Liver (tissue), 9 donors: ENCODE data around the gene GCH1. TPM values are rescaled to one million over a fixed set of nuclear protein-coding genes. Genes with fewer than 3 reads are reported as not detected.

ENCODE experiments used
- DNase-seq: peaks from one replicate; pipeline ENCODE4 v3.0.0-alpha.2; 2017; ENCODE audit warnings: low spot score
- H3K27ac ChIP-seq, 2 donors: one replicate each; pipeline ENCODE4 v1.7.0; 2013; ENCODE audit warnings: inconsistent platforms in 2 of 2, low read length in 2 of 2, control low read depth in 1 of 2, low read depth in 1 of 2, mild to moderate bottlenecking in 1 of 2
- H3K27me3 ChIP-seq, 4 donors: one replicate each; pipeline versions ENCODE4 v1.6.1 to v1.7.0; 2013; ENCODE audit warnings: low read length in 3 of 4, inconsistent platforms in 1 of 4, mild to moderate bottlenecking in 1 of 4, moderate library complexity in 1 of 4; ENCODE audit not compliant: control insufficient read depth in 4 of 4, insufficient read depth in 4 of 4
- H3K36me3 ChIP-seq, 4 donors: one replicate each; pipeline versions ENCODE4 v1.6.1 to v1.7.0; 2013; ENCODE audit warnings: low read length in 3 of 4, mild to moderate bottlenecking in 3 of 4, low read depth in 1 of 4, moderate library complexity in 1 of 4; ENCODE audit not compliant: control insufficient read depth in 4 of 4, insufficient read depth in 3 of 4
- H3K4me1 ChIP-seq, 4 donors: one replicate each; pipeline versions ENCODE4 v1.6.1 to v1.7.0; 2013; ENCODE audit warnings: low read length in 3 of 4, mild to moderate bottlenecking in 3 of 4, moderate library complexity in 1 of 4; ENCODE audit not compliant: control insufficient read depth in 4 of 4, insufficient read depth in 4 of 4
- H3K4me3 ChIP-seq, 3 donors: one replicate each; pipeline versions ENCODE4 v1.6.1 to v1.7.0; 2013; ENCODE audit warnings: low read length in 3 of 3, control low read depth in 1 of 3, low read depth in 1 of 3, mild to moderate bottlenecking in 1 of 3
- H3K9ac ChIP-seq, 2 donors: one replicate each; pipeline ENCODE4 v1.7.0; 2013; ENCODE audit warnings: low read length in 2 of 2, mild to moderate bottlenecking in 2 of 2, moderate library complexity in 2 of 2, control low read depth in 1 of 2, low read depth in 1 of 2
- H3K9me3 ChIP-seq, 4 donors: one replicate each; pipeline versions ENCODE4 v1.6.1 to v1.7.0; 2013; ENCODE audit warnings: low read length in 3 of 4; ENCODE audit not compliant: control insufficient read depth in 4 of 4
- EGR1 ChIP-seq, 2 donors: IDR thresholded peaks; 2 replicates each; pipeline ENCODE4 v1.6.1; 2016 to 2018; ENCODE audit warnings: antibody characterized with exemption in 2 of 2, low read depth in 2 of 2
- FOXA1 ChIP-seq: IDR thresholded peaks from 2 replicates; pipeline ENCODE4 v1.6.1; 2016; ENCODE audit warnings: antibody characterized with exemption
- FOXA2 ChIP-seq: IDR thresholded peaks from 2 replicates; pipeline ENCODE4 v1.6.1; 2016; ENCODE audit warnings: antibody characterized with exemption
- GABPA ChIP-seq, 2 donors: IDR thresholded peaks in 1 of 2; conservative IDR thresholded peaks in 1 of 2; 2 replicates each; pipeline ENCODE4 v1.6.1; 2016; ENCODE audit warnings: antibody characterized with exemption in 2 of 2, mild to moderate bottlenecking in 1 of 2, moderate library complexity in 1 of 2
- HNF4A ChIP-seq, 2 donors: conservative IDR thresholded peaks; 2 replicates each; pipeline ENCODE4 v1.6.1; 2016; ENCODE audit warnings: antibody characterized with exemption in 2 of 2, mild to moderate bottlenecking in 2 of 2
- HNF4G ChIP-seq: IDR thresholded peaks from 2 replicates; pipeline ENCODE4 v1.6.1; 2016; ENCODE audit warnings: antibody characterized with exemption
- JUND ChIP-seq, 2 donors: IDR thresholded peaks; 2 replicates each; pipeline ENCODE4 v1.6.1; 2016; ENCODE audit warnings: antibody characterized with exemption in 2 of 2
- NR2F2 ChIP-seq: IDR thresholded peaks from 2 replicates; pipeline ENCODE4 v1.6.1; 2016; ENCODE audit warnings: antibody characterized with exemption
- RAD21 ChIP-seq, 2 donors: IDR thresholded peaks; 2 replicates each; pipeline ENCODE4 v1.6.1; 2016; ENCODE audit warnings: antibody characterized with exemption in 2 of 2, mild to moderate bottlenecking in 2 of 2
- RXRA ChIP-seq, 2 donors: IDR thresholded peaks; 2 replicates each; pipeline ENCODE4 v1.6.1; 2017 to 2018; ENCODE audit warnings: antibody characterized with exemption in 2 of 2, mild to moderate bottlenecking in 1 of 2
- SP1 ChIP-seq: IDR thresholded peaks from 2 replicates; pipeline ENCODE4 v1.6.1; 2018; ENCODE audit warnings: antibody characterized with exemption, mild to moderate bottlenecking
- YY1 ChIP-seq: IDR thresholded peaks from 2 replicates; pipeline ENCODE4 v1.6.1; 2016; ENCODE audit warnings: antibody characterized with exemption, mild to moderate bottlenecking
- WGBS: extraction: QIAGEN DNeasy Blood & Tissue Kit; methylation state at CpG from one replicate; pipeline ENCODE4 v1.1.7; 2013; 5-methylcytosine and 5-hydroxymethylcytosine counted together
- polyA plus RNA-seq, 2 donors: library from polyadenylated mRNA; stranded (reverse) in 1 of 2; unstranded in 1 of 2; fragments of 200-250 nt in 1 of 2; fragments of >200 nt in 1 of 2; fragmentation: Nextera tagmentation in 1 of 2; extraction: Ambion mirVana in 1 of 2; gene quantifications; one replicate each; pipeline versions ENCODE4 v1.2.1 to v1.2.3, GENCODE V29; 2013 to 2015
- total RNA-seq, 2 donors: library from RNA; depleted of rRNA; stranded (reverse); fragments of >200 nt; gene quantifications; one replicate each; pipeline ENCODE4 v1.2.3, GENCODE V29; 2014
- TF ChIP-seq, protein P1 (sequence below): IDR thresholded peaks from 2 replicates; pipeline ENCODE4 v1.6.1; 2016; ENCODE audit warnings: antibody characterized with exemption
- TF ChIP-seq, protein P2 (sequence below): IDR thresholded peaks from 2 replicates; pipeline ENCODE4 v1.6.1; 2016; ENCODE audit warnings: antibody characterized with exemption
- TF ChIP-seq, protein P3 (sequence below): IDR thresholded peaks from 2 replicates; pipeline ENCODE4 v1.6.1; 2016; ENCODE audit warnings: antibody characterized with exemption
- TF ChIP-seq, protein P4 (sequence below): fragments of 150-350 bp; IDR thresholded peaks from 2 replicates; pipeline ENCODE4 v1.5.1; 2017; ENCODE audit warnings: improper control_type of control experiment, low read depth, low read length; ENCODE audit not compliant: missing input control
- donor health status: healthy.
- donor health status: healthy.
- donor health status: healthy.
- donor health status: healthy.
- donor health status: healthy.

GCH1 gene
- total and polyA plus RNA-seq, 4 donors, result 19.7 to 60.0 (median 37.0) TPM

DNA sequence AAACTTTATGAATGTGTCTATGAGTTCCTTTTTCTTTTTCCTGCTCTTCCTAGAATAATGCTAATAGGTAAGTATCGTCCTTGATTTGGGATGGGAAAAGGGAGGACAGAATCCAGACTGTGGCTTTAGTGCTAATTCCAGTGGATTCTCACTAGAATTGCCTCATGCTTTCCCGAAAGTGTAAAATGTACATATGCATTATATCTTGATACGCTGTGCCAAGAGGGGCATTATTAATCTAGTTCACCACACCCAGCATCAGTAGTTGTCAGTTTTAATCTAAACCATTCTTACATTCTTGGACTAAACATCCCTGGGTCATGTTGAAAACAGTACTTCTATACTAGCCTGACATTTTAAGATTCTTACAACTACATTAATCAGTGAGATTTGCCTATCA is 49.3 kb downstream of the GCH1 start:
- DNase-seq, result no peak
- 95% methylated on average over 3 of the region's 3 CpGs for WGBS
- no peak overlapping the region for H3K9ac ChIP-seq
- no peak overlapping the region for H3K27ac ChIP-seq
- no peak overlapping the region for H3K4me3 ChIP-seq
- H3K36me3 ChIP-seq, result peaks cover 0 to 6% (median under 1%) of the 10 kb centered on the region in 4 donors
- H3K27me3 ChIP-seq, result no peaks in the 10 kb centered on the region
- H3K9me3 ChIP-seq, result no peaks in the 10 kb centered on the region
- H3K4me1 ChIP-seq, result peaks cover 0 to 13% (median 4%) of the 10 kb centered on the region in 4 donors
- TF ChIP-seq FOXA1 (no peak), HNF4A (conservative IDR thresholded peaks at IDR 0.05) (no peak), RXRA (IDR thresholded peaks at IDR 0.05) (no peak), JUND (IDR thresholded peaks at IDR 0.05) (no peak), HNF4G (no peak), FOXA2 (no peak), GABPA (IDR thresholded peaks at IDR 0.05 in 1 of 2, conservative IDR thresholded peaks at IDR 0.05 in 1 of 2) (no peak), SP1 (no peak), RAD21 (IDR thresholded peaks at IDR 0.05) (no peak), NR2F2 (no peak), EGR1 (IDR thresholded peaks at IDR 0.05; ENCODE audit: low read depth in 2 of 2) (no peak), YY1 (no peak)
- TF ChIP-seq, protein P1, sequence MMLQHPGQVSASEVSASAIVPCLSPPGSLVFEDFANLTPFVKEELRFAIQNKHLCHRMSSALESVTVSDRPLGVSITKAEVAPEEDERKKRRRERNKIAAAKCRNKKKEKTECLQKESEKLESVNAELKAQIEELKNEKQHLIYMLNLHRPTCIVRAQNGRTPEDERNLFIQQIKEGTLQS, result no peak
- TF ChIP-seq, protein P2, sequence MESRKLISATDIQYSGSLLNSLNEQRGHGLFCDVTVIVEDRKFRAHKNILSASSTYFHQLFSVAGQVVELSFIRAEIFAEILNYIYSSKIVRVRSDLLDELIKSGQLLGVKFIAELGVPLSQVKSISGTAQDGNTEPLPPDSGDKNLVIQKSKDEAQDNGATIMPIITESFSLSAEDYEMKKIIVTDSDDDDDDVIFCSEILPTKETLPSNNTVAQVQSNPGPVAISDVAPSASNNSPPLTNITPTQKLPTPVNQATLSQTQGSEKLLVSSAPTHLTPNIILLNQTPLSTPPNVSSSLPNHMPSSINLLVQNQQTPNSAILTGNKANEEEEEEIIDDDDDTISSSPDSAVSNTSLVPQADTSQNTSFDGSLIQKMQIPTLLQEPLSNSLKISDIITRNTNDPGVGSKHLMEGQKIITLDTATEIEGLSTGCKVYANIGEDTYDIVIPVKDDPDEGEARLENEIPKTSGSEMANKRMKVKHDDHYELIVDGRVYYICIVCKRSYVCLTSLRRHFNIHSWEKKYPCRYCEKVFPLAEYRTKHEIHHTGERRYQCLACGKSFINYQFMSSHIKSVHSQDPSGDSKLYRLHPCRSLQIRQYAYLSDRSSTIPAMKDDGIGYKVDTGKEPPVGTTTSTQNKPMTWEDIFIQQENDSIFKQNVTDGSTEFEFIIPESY, result no peak
- TF ChIP-seq, protein P3, sequence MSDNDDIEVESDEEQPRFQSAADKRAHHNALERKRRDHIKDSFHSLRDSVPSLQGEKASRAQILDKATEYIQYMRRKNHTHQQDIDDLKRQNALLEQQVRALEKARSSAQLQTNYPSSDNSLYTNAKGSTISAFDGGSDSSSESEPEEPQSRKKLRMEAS, result no peak
- TF ChIP-seq, protein P4, sequence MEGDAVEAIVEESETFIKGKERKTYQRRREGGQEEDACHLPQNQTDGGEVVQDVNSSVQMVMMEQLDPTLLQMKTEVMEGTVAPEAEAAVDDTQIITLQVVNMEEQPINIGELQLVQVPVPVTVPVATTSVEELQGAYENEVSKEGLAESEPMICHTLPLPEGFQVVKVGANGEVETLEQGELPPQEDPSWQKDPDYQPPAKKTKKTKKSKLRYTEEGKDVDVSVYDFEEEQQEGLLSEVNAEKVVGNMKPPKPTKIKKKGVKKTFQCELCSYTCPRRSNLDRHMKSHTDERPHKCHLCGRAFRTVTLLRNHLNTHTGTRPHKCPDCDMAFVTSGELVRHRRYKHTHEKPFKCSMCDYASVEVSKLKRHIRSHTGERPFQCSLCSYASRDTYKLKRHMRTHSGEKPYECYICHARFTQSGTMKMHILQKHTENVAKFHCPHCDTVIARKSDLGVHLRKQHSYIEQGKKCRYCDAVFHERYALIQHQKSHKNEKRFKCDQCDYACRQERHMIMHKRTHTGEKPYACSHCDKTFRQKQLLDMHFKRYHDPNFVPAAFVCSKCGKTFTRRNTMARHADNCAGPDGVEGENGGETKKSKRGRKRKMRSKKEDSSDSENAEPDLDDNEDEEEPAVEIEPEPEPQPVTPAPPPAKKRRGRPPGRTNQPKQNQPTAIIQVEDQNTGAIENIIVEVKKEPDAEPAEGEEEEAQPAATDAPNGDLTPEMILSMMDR, result no peak

DNA sequence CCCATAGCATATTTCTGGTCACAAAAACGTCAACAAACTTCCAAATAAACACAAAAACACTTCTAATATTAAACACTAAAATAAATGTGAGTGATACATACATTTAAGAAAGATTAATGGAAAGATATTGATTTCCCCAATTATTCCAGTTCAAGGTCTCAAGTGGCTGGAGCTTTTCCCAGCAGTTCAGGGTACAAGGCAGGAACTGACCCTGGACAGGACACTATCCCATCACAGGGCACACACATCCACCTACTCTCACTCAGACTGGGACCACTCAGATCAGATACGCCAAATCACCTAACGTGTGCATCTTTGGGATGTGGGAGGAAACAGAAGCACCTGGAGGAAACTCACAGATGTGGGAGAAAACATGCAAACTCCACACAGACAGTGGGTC is 50.4 kb downstream of the GCH1 start:
- peaks cover 0 to 13% (median 4%) of the 10 kb centered on the region in 4 donors for H3K4me1 ChIP-seq
- no peak for DNase-seq
- no peak overlapping the region for H3K27ac ChIP-seq
- H3K9me3 ChIP-seq, result no peaks in the 10 kb centered on the region
- TF ChIP-seq FOXA1, result no peak
- TF ChIP-seq JUND (IDR thresholded peaks at IDR 0.05), result no peak
- TF ChIP-seq, protein P4, result no peak
- no peak for TF ChIP-seq NR2F2
- TF ChIP-seq HNF4A (conservative IDR thresholded peaks at IDR 0.05), result peak; percentile 74 to 82
- peak in 1 of 2 donors; percentile 56 for TF ChIP-seq RXRA (IDR thresholded peaks at IDR 0.05)
- TF ChIP-seq GABPA (IDR thresholded peaks at IDR 0.05 in 1 of 2, conservative IDR thresholded peaks at IDR 0.05 in 1 of 2), result no peak
- H3K36me3 ChIP-seq, result peaks cover 0 to 5% (median 0%) of the 10 kb centered on the region in 4 donors
- H3K27me3 ChIP-seq, result no peaks in the 10 kb centered on the region
- H3K9ac ChIP-seq, result no peak overlapping the region
- 89% methylated on average over 3 of the region's 3 CpGs for WGBS
- no peak overlapping the region for H3K4me3 ChIP-seq
